ENCODE data around the gene HVCN1.

Gene HVCN1

GRCh38 chr12:110699591-110700445, 10.9 kb upstream of the HVCN1 start:
- no peak for DNase-seq (ENCODE audit: low read depth in 2 of 2, low spot score in 1 of 2)

- DNase-seq (ENCODE audit: low read depth in 2 of 2, low spot score in 1 of 2), result peak; percentile 47 to 52
Observed at GRCh38 chr12:110698171-110698902, 9.4 kb upstream of the HVCN1 start.

GRCh38 chr12:110697236-110697635, 8.3 kb upstream of the HVCN1 start:
- DNase-seq (ENCODE audit: low read depth in 2 of 2, low spot score in 1 of 2), result no peak

GRCh38 chr12:110696283-110696682, 7.4 kb upstream of the HVCN1 start:
- no peak for DNase-seq (ENCODE audit: low read depth in 2 of 2, low spot score in 1 of 2)

- no peak for DNase-seq (ENCODE audit: low read depth in 2 of 2, low spot score in 1 of 2)
Observed at GRCh38 chr12:110694330-110694901, 5.5 kb upstream of the HVCN1 start.

DNA sequence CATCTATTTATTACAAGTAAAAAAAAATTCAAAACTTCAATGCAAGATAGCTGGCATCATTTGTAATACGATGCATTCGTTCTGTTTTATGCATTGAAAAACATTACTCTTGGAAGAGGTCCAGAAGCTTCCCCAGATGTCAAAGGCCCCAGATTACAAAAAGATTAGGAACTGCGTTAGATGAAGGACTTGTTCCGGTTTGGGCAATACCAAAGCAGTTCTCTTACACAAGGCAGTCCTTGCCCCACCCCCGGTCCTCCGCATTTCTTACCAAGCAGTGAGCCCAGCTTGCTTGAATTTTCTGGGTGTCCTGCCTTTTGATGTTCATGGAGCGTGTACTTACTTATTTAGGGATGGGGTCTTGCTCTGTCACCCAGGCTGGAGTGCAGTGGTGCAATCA, 4.8 kb upstream of the HVCN1 start:
- no peak for DNase-seq (ENCODE audit: low read depth in 2 of 2, low spot score in 1 of 2)

DNA sequence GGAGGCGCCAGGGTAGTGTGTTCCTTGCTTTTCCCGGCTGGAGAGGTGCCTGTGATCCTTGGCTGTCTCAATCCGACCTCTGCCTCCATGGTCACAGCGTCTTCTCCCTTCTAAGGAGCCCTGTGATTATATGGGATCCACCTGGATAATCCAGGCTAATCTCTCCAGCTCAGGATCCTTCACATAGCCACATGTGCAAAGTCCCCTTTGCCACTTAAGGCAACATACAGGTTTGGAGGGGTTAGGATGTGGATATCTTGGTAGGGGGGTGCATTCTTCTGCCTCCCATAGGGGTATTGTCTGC, 1.2 kb upstream of the HVCN1 start:
- no peak for DNase-seq (ENCODE audit: low read depth in 2 of 2, low spot score in 1 of 2)

- DNase-seq (ENCODE audit: low read depth in 2 of 2, low spot score in 1 of 2), result peak in 1 of 2 donors; percentile 15
Observed at GRCh38 chr12:110689281-110690126, 589 bp upstream of the HVCN1 start.

DNA sequence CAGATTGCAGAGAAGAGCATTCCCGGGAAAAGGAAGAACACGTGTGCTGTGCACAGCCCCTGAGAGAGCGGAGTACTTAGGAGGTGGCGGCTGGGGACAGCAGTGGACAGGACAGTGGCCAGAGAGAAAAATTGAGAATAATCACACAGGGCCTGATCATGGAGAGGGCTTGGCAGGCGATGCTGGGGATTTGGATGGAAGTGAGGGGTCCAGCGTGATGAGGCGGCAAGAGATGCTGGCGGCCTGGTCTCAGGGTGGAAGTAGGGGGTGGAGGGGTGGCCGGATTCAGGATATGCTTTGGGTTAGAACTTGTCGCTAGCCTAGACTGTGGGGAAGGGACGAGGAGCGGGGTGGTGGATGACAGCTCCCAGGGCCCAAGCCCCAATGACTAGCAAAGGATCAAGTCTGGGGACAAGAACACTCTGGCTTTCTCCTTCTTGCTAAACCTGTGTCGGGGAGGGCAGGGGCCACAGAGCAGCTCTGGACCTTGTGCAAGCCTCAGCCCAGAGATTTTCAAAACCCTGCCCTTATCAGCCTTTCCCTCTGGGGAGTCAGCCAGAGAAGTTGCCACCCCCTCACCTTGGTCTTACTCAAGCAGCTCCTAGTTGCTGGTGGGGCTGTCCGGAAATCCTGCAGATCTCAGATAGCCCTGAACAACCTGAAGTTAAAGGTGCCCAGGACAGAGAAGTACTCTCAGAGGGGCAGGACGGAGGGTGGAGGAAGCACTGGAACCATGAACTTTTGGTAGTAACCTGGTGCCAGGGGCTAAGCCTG, 1.3 kb downstream of the HVCN1 start:
- DNase-seq (ENCODE audit: low read depth in 2 of 2, low spot score in 1 of 2), result no peak

DNA sequence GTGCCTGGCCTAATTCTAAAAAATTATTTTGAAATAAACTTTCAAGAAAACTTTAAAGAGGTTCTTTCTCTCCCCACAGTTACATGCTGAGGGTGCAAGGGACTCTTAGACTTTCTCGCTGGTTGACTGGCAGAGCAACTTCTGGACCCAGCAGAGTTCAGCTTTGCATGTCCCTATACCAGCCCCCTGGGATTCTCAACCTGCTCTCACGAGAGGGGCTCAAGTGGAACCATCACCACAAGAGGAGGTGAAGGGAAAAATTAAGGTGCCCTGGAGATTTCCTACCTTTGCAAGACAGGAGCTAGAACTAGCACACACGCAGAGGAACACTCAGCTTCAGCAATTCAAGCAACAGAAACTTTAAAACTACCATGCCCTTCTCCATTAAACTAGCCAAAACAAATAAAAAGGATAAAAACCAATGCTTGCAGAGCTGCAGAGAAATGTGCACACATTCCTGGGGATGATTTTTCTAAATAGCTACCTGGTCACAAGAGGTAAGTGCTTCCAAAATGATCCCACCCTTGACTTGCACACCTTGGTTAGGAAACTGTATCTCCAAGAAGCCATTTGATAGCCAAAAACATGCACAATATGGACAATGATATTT, 2.5 kb downstream of the HVCN1 start:
- DNase-seq (ENCODE audit: low read depth in 2 of 2, low spot score in 1 of 2), result no peak

- DNase-seq (ENCODE audit: low read depth in 2 of 2, low spot score in 1 of 2), result no peak
Observed at GRCh38 chr12:110684312-110684836, 4.5 kb downstream of the HVCN1 start.

DNA sequence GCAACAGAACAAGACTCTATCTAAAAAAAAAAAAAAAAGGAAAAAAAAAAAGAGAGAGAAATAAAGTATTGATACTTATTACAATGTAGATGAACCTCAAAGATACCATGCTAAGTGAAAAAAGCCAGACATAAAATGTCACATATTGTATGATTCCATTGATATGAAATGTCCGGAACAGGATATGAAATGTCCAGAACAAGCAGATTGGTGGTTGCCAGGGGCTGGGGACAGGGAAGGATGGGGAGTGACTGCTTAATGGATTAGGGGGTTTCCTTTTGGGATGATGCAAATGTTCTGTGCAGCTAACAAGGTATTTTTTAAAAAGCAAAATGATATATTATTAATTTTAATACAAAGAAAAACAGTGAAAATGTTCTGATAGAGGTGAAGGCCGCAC, 5.0 kb downstream of the HVCN1 start:
- no peak for DNase-seq (ENCODE audit: low read depth in 2 of 2, low spot score in 1 of 2)

DNA sequence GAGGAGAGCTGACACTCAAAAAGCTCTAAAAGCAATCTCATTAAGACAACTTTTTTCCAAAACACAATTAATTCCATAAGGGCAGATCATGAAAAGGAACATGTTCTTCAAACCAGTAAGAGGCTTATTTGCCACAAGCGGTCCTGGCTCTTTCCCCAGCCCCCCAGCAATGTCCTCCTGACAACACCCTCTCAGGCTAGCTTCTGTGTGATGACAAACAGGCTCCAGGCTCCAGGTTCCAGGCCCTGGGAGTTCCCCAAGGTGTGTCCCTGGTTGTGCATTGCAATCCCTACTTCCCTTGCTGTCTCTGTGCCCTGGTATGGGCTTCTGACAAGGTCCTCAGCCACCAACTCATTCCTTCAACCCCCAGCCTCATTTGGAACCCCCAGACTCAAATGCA, 8.9 kb downstream of the HVCN1 start:
- no peak for DNase-seq (ENCODE audit: low read depth in 2 of 2, low spot score in 1 of 2)

GRCh38 chr12:110679201-110679600, 9.7 kb downstream of the HVCN1 start:
- DNase-seq (ENCODE audit: low read depth in 2 of 2, low spot score in 1 of 2), result no peak

- no peak for DNase-seq (ENCODE audit: low read depth in 2 of 2, low spot score in 1 of 2)
Observed at GRCh38 chr12:110677982-110678381, 10.9 kb downstream of the HVCN1 start.

DNA sequence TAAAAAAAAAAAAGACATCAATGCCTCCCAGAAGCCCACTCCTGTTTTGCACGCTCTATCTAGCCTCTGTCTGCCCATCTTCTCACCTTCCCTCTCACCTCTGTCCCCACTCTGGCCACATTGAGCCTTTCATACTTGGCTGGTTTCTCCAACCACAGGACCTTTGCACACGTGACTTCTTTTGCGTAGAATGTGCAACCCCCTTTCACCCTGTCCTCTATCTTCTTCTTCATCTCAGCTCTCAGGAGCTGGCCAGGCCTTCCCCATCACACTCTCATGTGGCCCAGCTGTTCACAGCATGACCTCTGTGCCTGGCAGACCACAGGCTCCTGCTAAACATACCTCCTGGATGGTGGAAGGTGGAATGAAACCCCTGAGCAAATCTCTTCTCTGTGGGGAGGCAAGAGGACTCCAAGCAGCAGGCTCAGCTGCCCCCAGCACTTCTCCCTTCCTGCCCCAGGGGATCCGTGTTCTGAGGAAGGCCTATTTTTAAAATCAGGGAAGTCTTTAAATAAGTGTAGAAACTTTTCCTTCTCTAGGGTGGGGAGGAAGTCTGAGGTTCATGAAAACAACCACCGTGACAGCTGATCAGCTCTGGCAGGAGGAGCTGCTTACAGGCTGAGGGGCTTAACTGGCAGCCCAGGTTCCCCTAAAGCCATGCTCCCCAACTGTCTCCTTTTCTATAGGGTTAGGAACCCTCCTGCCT, 11.6 kb downstream of the HVCN1 start:
- DNase-seq (ENCODE audit: low read depth in 2 of 2, low spot score in 1 of 2), result no peak

- DNase-seq (ENCODE audit: low read depth in 2 of 2, low spot score in 1 of 2), result no peak
Observed at GRCh38 chr12:110676171-110676570, 12.7 kb downstream of the HVCN1 start.

DNA sequence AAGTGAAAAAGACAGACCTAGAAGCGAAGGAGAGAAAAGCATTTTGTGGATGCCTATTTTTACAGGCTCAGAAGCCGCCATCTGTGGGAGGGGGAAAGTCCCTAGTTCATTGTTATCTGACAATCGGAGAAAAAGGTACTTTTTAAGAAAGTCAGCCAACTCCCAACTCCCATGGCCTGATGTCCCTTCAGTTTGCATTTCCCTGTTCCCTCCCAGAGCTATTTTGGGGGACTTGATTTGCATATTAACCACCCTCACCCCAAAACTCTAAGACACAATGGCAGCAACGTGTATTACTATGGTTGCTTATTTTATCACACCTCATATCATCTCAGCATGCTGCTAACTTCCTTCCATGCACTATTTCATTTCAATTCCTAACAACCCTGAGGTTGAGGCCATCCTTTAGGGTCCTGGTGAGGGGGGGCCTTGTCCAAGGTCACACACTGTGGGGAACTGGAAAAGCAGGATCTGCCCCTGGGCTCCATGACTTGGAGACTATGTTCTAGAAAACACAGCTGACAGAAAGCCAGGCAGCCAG, 18.7 kb downstream of the HVCN1 start:
- no peak for DNase-seq (ENCODE audit: low read depth in 2 of 2, low spot score in 1 of 2)

DNA sequence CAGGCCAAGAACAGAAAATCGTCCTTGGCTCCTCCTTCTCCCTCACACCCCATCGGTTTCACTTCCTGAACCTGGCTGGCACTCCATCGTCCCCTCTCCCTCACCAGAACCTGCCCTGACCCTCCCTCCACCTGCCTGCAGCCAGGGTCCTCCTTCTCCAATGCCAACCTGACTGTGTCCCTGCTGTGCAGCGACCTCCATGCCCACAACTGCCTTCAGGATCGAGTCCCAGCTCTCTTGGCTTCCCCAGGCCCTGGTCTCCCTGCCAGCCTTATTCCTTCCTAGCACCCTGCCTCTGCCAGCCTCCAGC, 19.8 kb downstream of the HVCN1 start:
- DNase-seq (ENCODE audit: low read depth in 2 of 2, low spot score in 1 of 2), result no peak
